ENCODE results near the gene MGMT. TPM values are rescaled to one million over a fixed set of nuclear protein-coding genes. Genes with fewer than 3 reads are reported as not detected.

Gene MGMT
- total RNA-seq, 6 experiments from 2014 or later: 8.9 to 18.0 (median 10.0) TPM

DNA sequence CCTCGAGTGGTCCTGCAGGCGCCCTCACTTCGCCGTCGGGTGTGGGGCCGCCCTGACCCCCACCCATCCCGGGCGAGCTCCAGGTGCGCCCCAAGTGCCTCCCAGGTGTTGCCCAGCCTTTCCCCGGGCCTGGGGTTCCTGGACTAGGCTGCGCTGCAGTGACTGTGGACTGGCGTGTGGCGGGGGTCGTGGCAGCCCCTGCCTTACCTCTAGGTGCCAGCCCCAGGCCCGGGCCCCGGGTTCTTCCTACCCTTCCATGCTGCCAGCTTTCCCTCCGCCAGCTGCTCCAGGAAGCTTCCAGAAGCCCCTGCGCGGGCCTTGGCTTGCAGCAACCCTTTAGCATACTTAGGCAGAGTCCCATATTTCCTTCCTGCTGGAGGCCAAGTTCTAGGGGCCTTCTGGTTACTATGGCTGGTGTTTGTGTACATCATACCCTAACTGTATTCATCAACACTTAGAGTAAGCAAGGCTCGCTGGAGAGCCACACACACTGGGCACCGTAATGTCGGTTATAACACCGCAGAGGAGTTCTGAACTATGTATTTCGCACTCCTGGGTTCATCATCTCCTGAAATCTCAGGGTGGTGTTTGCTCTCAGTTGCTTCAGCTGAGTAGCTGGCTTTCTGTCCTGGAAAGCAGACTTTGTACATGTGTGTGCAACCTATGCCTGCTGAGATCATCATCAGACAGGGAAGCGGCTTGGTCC, 471 bp downstream of the MGMT start:
- DNase-seq: no peak
- Mint-ChIP-seq H3K9me3 (no peaks in the 10 kb centered on the region), H3K4me1 (ENCODE audit: low read depth) (peaks cover 18% of the 10 kb centered on the region; the same call in 1 of the 2 replicates), H3K27me3 (ENCODE audit: insufficient read depth) (no peaks in the 10 kb centered on the region; the same call in 1 of the 2 replicates), H3K36me3 (ENCODE audit: low read depth) (peaks cover 6% of the 10 kb centered on the region), H3K27ac (peak overlapping the region; percentile 52), H3K4me3 (peak overlapping the region; percentile 84)
- TF ChIP-seq, protein P1, sequence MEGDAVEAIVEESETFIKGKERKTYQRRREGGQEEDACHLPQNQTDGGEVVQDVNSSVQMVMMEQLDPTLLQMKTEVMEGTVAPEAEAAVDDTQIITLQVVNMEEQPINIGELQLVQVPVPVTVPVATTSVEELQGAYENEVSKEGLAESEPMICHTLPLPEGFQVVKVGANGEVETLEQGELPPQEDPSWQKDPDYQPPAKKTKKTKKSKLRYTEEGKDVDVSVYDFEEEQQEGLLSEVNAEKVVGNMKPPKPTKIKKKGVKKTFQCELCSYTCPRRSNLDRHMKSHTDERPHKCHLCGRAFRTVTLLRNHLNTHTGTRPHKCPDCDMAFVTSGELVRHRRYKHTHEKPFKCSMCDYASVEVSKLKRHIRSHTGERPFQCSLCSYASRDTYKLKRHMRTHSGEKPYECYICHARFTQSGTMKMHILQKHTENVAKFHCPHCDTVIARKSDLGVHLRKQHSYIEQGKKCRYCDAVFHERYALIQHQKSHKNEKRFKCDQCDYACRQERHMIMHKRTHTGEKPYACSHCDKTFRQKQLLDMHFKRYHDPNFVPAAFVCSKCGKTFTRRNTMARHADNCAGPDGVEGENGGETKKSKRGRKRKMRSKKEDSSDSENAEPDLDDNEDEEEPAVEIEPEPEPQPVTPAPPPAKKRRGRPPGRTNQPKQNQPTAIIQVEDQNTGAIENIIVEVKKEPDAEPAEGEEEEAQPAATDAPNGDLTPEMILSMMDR (IDR thresholded peaks at IDR 0.05): no peak

DNA sequence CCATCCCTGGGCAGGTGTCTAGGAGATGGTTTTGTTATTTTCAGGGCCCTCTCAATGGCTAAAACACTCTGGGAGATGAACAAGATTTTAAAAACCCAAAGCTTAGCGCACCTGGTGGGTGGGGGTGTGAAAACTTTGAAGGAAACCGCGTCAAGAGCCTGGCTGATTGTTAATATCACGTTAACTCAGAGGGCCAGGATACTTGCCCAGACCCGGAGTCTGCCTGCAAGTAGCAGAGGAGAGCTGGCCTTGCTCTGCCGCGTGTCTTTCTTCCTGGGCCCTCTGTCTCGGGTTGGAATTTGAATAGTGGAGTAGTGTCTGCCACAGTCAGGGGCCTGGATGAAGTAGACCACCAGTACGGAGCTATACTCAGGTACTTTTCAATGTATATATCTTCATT, 1.1 kb downstream of the MGMT start:
- no peak overlapping the region for H3K27ac Mint-ChIP-seq
- no peaks in the 10 kb centered on the region; the same call in 1 of the 2 replicates for H3K27me3 Mint-ChIP-seq (ENCODE audit: insufficient read depth)
- H3K9me3 Mint-ChIP-seq: no peaks in the 10 kb centered on the region
- peaks cover 18% of the 10 kb centered on the region; the same call in 1 of the 2 replicates for H3K4me1 Mint-ChIP-seq (ENCODE audit: low read depth)
- H3K36me3 Mint-ChIP-seq (ENCODE audit: low read depth): peaks cover 6% of the 10 kb centered on the region
- DNase-seq: no peak
- peak overlapping the region; percentile 84; the same call in 1 of the 2 replicates for H3K4me3 Mint-ChIP-seq
- TF ChIP-seq, protein P1 (IDR thresholded peaks at IDR 0.05): no peak

DNA sequence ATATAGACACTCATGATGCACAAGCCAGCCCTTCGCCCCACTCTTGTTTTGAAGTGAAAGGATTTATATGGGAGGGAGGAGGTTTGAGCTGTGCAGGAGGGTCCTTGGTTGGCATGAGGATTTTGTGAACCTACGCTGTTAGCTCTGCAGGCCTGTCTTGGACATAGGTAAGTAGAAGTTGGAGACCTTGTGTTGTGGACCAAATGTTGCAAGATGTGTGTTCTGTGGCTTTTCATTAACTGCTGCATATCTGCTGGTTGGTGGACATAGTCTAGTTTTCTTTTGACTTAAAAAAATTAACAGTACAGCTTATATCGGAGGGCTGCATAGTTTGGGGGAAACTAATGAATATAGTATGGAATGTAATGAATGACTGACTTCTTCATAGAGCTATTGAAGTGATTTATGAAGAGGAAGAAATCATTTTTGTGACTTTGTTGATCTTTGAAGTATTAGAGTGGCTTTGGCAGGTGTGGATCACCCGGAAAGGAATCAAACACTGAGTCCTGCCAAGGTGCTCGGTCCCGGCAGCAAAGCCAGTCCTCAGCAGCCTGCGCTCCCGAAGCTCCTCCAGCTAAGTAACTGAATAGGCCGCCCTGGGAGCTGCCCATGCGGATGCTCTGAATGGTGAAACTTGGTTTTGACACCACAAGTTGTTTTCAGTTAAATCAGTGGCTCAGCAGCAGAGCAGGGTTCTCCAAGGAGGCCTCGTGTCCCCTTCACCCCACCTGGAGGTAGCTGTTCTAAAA, 3.2 kb downstream of the MGMT start:
- Mint-ChIP-seq H3K4me3 (no peak overlapping the region), H3K27me3 (ENCODE audit: insufficient read depth) (no peaks in the 10 kb centered on the region), H3K36me3 (ENCODE audit: low read depth) (peaks cover 12% of the 10 kb centered on the region), H3K9me3 (no peaks in the 10 kb centered on the region; the same call in 1 of the 2 replicates), H3K4me1 (ENCODE audit: low read depth) (peaks cover 18% of the 10 kb centered on the region; the same call in 1 of the 2 replicates), H3K27ac (no peak overlapping the region)
- TF ChIP-seq, protein P1 (IDR thresholded peaks at IDR 0.05): no peak
- no peak for DNase-seq

DNA sequence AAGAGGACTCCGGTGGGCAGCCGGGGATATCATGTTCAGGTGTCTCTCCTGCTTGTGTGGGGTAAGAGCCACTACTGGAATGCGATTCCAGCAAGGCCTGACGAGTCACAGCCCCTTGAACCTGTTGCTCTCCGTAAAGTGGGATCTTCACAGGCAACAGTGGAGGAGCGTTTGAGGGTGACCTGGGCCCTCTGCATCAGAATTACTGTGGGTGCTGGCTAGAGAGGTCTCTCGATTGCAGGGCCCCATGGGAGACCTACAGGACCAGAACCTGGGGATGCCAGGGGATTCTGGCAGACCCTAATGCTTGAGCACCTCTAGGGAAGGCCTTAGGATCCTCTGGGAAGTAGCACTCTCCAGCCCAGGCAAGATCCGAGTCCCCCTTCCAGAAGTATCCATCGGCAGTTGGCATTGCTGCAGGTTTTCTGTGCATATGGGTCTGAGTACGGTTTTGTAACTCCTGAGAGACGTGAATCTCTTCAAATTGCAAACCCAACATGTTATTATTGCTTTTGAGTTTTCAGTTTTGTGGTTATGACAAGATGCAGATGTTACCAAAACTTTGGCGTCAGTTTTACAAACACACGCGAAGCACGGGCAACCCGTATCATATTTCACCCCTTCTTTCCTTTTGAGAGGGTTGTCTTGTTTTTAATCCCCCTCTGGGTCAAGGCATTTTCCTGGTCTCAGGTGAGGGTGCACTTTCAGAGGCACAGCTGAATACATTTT, 4.6 kb downstream of the MGMT start:
- Mint-ChIP-seq H3K4me3 (no peak overlapping the region), H3K27ac (no peak overlapping the region), H3K4me1 (ENCODE audit: low read depth) (peaks cover 18% of the 10 kb centered on the region; the same call in 1 of the 2 replicates), H3K9me3 (no peaks in the 10 kb centered on the region; the same call in 1 of the 2 replicates), H3K27me3 (ENCODE audit: insufficient read depth) (no peaks in the 10 kb centered on the region), H3K36me3 (ENCODE audit: low read depth) (peaks cover 12% of the 10 kb centered on the region)
- TF ChIP-seq, protein P1 (IDR thresholded peaks at IDR 0.05): no peak
- no peak for DNase-seq

All from HFFc6 (cell line).